A549 (cell line): ENCODE results near the gene UCP2. TPM values are rescaled to one million over a fixed set of nuclear protein-coding genes. Genes with fewer than 3 reads are reported as not detected.
A peak's percentile ranks its signal among the peaks of the same experiment; 100 is the strongest.

Experiments used
- ATAC-seq, 2 experiments: fragments of 200-7000 bp in 1 of 2; fragments of >200 bp in 1 of 2; cut with Nextera tagmentation in 1 of 2; cut with Tn5 transposase in 1 of 2; 3 replicates each; pipeline versions ENCODE4 v1.8.0 to v1.9.1; 2018 to 2020; ENCODE audit warnings: mild to moderate bottlenecking in 1 of 2, moderate library complexity in 1 of 2
- CTCF ChIA-PET: fragments of 300-600 bp; sonication (Branson Sonifier 250); formaldehyde crosslinking; extraction: SDS; loops from one replicate; lab custom pipeline; 2021; ENCODE audit warnings: antibody characterized with exemption, inconsistent platforms; lab: Yijun Ruan, JAX
- POLR2A ChIA-PET: fragments of 350-600 bp; formaldehyde crosslinking; extraction: SDS; loops from one replicate; lab custom pipeline; 2021; ENCODE audit warnings: antibody characterized with exemption, inconsistent platforms; lab: Yijun Ruan, JAX
- DNase-seq, 2 experiments: peaks; one replicate each; pipeline versions ENCODE4 v3.0.0 to v3.0.0-alpha.2; 2011 to 2016; ENCODE audit warnings: low read depth in 1 of 2, low spot score in 1 of 2
- FAIRE-seq: peaks from 2 replicates; lab custom pipeline; 2011; peaks lifted over from hg19 to GRCh38; lab: Jason Lieb, UNC
- H3K27ac ChIP-seq, 2 experiments: fragments of >200 bp; sonication (Bioruptor Twin); formaldehyde crosslinking; 3 replicates each; pipeline ENCODE4 v1.5.1; 2016 to 2017
- H3K4me1 ChIP-seq: fragments of >200 bp; sonication (Bioruptor Twin); formaldehyde crosslinking; 3 replicates; pipeline ENCODE4 v1.6.1; 2016
- H3K4me2 ChIP-seq: fragments of >200 bp; sonication (Bioruptor Twin); formaldehyde crosslinking; 3 replicates; pipeline ENCODE4 v1.6.1; 2016
- H3K4me3 ChIP-seq: fragments of >200 bp; sonication (Bioruptor Twin); formaldehyde crosslinking; 3 replicates; pipeline ENCODE4 v1.5.1; 2016
- H3K9me3 ChIP-seq: fragments of >200 bp; sonication (Bioruptor Twin); formaldehyde crosslinking; 3 replicates; pipeline ENCODE4 v1.6.1; 2016
- BCL3 ChIP-seq: fragments of >200 bp; sonication (Bioruptor Twin); formaldehyde crosslinking; IDR thresholded peaks from 3 replicates; pipeline ENCODE4 v1.6.1; 2016
- CHD2 ChIP-seq: fragments of 150-350 bp; IDR thresholded peaks from 2 replicates; pipeline ENCODE4 v1.6.1; 2014; ENCODE audit warnings: low read length; ENCODE audit not compliant: partially characterized antibody
- EHMT2 ChIP-seq: fragments of 200-600 bp; sonication (generic); IDR thresholded peaks from 2 replicates; pipeline ENCODE4 v1.6.1; 2016; ENCODE audit warnings: antibody characterized with exemption, low read depth, mild to moderate bottlenecking, moderate library complexity
- EP300 ChIP-seq, 2 experiments: fragments of >200 bp; sonication (Bioruptor Twin); formaldehyde crosslinking; IDR thresholded peaks; 2 replicates in 1 of 2; 3 replicates in 1 of 2; pipeline ENCODE4 v1.6.1; 2016 to 2017
- ESRRA ChIP-seq: fragments of 150-350 bp; IDR thresholded peaks from 2 replicates; pipeline ENCODE4 v1.6.1; 2014; ENCODE audit warnings: mild to moderate bottlenecking, low read length, borderline replicate concordance
- FOSL2 ChIP-seq, 2 experiments: fragments of 450-650 bp in 1 of 2; fragments of >200 bp in 1 of 2; sonication (Bioruptor Twin) in 1 of 2; formaldehyde crosslinking; IDR thresholded peaks; 2 replicates each; pipeline versions ENCODE4 v1.5.0 to v1.6.1; 2016 to 2020; ENCODE audit warnings: mild to moderate bottlenecking in 1 of 2, moderate library complexity in 1 of 2
- HES2 ChIP-seq: fragments of >200 bp; sonication (Bioruptor Twin); formaldehyde crosslinking; IDR thresholded peaks from 2 replicates; pipeline ENCODE4 v1.6.1; 2016
- HMGXB4 ChIP-seq: fragments of 250-450 bp; sonication (Bioruptor Pico); IDR thresholded peaks from 2 replicates; pipeline ENCODE4 v1.5.0; 2021; ENCODE audit warnings: mild to moderate bottlenecking, moderate library complexity, borderline replicate concordance
- HOXB13 ChIP-seq: fragments of 250-450 bp; sonication (Bioruptor Pico); IDR thresholded peaks from 2 replicates; pipeline ENCODE4 v1.5.0; 2020; ENCODE audit warnings: low read depth, mild to moderate bottlenecking, moderate library complexity
- JUNB ChIP-seq: fragments of >200 bp; sonication (Bioruptor Twin); formaldehyde crosslinking; IDR thresholded peaks from 2 replicates; pipeline ENCODE4 v1.6.1; 2016
- KDM5A ChIP-seq: fragments of 200-600 bp; sonication (generic); IDR thresholded peaks from 2 replicates; pipeline ENCODE4 v1.6.1; 2016; ENCODE audit warnings: antibody characterized with exemption, mild to moderate bottlenecking
- MAFK ChIP-seq: fragments of 450-650 bp; IDR thresholded peaks from 2 replicates; pipeline ENCODE4 v1.6.1; 2014; ENCODE audit not compliant: partially characterized antibody
- MYC ChIP-seq: IDR thresholded peaks from 2 replicates; pipeline ENCODE4 v1.6.1; 2012; ENCODE audit warnings: mild to moderate bottlenecking, inconsistent platforms, low read length, improper control_type of control experiment, borderline replicate concordance
- PHF8 ChIP-seq: fragments of 200-600 bp; sonication (generic); IDR thresholded peaks from 2 replicates; pipeline ENCODE4 v1.6.1; 2016; ENCODE audit warnings: low read depth, mild to moderate bottlenecking, antibody characterized with exemption, moderate library complexity, borderline replicate concordance
- RCOR1 ChIP-seq: fragments of 150-350 bp; IDR thresholded peaks from 2 replicates; pipeline ENCODE4 v1.6.1; 2014; ENCODE audit warnings: antibody characterized with exemption, low read length, low read depth
- RNF2 ChIP-seq: fragments of 200-600 bp; sonication (generic); IDR thresholded peaks from 2 replicates; pipeline ENCODE4 v1.6.1; 2016; ENCODE audit warnings: low read depth, mild to moderate bottlenecking, antibody characterized with exemption, moderate library complexity, borderline replicate concordance
- SMC3 ChIP-seq: fragments of >200 bp; sonication (Bioruptor Twin); formaldehyde crosslinking; IDR thresholded peaks from 3 replicates; pipeline ENCODE4 v1.6.1; 2018; ENCODE audit warnings: inconsistent platforms
- SREBF2 ChIP-seq: fragments of 450-650 bp; IDR thresholded peaks from 2 replicates; pipeline ENCODE4 v1.6.1; 2014; ENCODE audit warnings: mild to moderate bottlenecking, moderate library complexity
- ZC3H11A ChIP-seq: fragments of 450-650 bp; IDR thresholded peaks from 2 replicates; pipeline ENCODE4 v1.6.1; 2014; ENCODE audit warnings: antibody characterized with exemption, mild to moderate bottlenecking
- ZNF302 ChIP-seq: fragments of 250-450 bp; sonication (Bioruptor Pico); IDR thresholded peaks from 2 replicates; pipeline ENCODE4 v1.9.0; 2021; ENCODE audit warnings: inconsistent platforms, mild to moderate bottlenecking, moderate library complexity
- whole genome bisulfite sequencing: methylation state at CpG from one replicate; pipeline ENCODE4 v1.1.6; 2017; ENCODE audit errors: missing lambda C conversion rate; 5-methylcytosine and 5-hydroxymethylcytosine counted together
- polyA plus RNA-seq, 4 experiments: library from polyadenylated mRNA; depleted of rRNA in 3 of 4; stranded (reverse); fragments of >200 nt; fragmentation: RNase III in 1 of 4; extraction: RNeasy Plus Mini Kit Qiagen cat#74134 plus additional on column Dnase treatment in 1 of 4; gene quantifications; 2 replicates in 3 of 4; 3 replicates in 1 of 4; pipeline ENCODE4 v1.2.3, GENCODE V29; 2011 to 2017

The UCP2 gene
- polyA plus RNA-seq, 2 of the 4 experiments (the other 2 are of a cell fraction): 51.6 to 131 TPM

- ChIA-PET CTCF (interaction anchor here (0.6 to 1.6 kb wide), 5 partner anchors 12 to 613 kb away, joined by 3 to 4 read pairs (median 3); no protein-coding TSS in a partner anchor), POLR2A (no interaction called here)
- no peak for FAIRE-seq
- Histone ChIP-seq H3K27ac (peak overlapping the region in 1 of 2 experiments; percentile 70; a peak in 2 of 6 replicates), H3K9me3 (no peaks in the 10 kb centered on the region; the same call in 2 of the 3 replicates), H3K4me1 (peaks cover 18% of the 10 kb centered on the region), H3K4me2 (no peak overlapping the region), H3K4me3 (no peak overlapping the region)
- ATAC-seq: peak in 1 of 2 experiments; percentile 35; a peak in 1 of 6 replicates
- DNase-seq: no peak
- TF ChIP-seq HMGXB4 (CRISPR knock-in tag): no peak
- TF ChIP-seq BCL3: no peak
- no peak for TF ChIP-seq JUNB
- no peak for TF ChIP-seq PHF8
- TF ChIP-seq ZNF302 (CRISPR knock-in tag): no peak
- TF ChIP-seq FOSL2 (IDR thresholded peaks at IDR 0.05): no peak
- no peak for TF ChIP-seq FOSL2 (CRISPR knock-in tag; IDR thresholded peaks at IDR 0.05)
- TF ChIP-seq MAFK: no peak
- no peak for TF ChIP-seq SMC3
- TF ChIP-seq ZC3H11A: no peak
- no peak for TF ChIP-seq EP300 (IDR thresholded peaks at IDR 0.05)
- TF ChIP-seq ESRRA: no peak
- TF ChIP-seq HES2: no peak
- TF ChIP-seq KDM5A: no peak
- no peak for TF ChIP-seq MYC
- TF ChIP-seq RNF2: no peak
- TF ChIP-seq HOXB13 (CRISPR knock-in tag): no peak
- 91% methylated on average over 24 of the region's 25 CpGs for WGBS
Observed at GRCh38 chr11:73957654-73958361, 24.8 kb downstream of the UCP2 start.

GRCh38 chr11:73956876-73957653 lies 25.6 kb downstream of the UCP2 start:
- TF ChIP-seq CHD2 (no peak), EHMT2 (no peak), MYC (no peak), RNF2 (no peak), ZNF302 (CRISPR knock-in tag) (no peak), MAFK (no peak), RCOR1 (no peak), BCL3 (no peak), SREBF2 (no peak)
- CTCF ChIA-PET: interaction anchor here (0.6 to 1.6 kb wide), 6 partner anchors 10 to 614 kb away, joined by 3 to 4 read pairs (median 3); no protein-coding TSS in a partner anchor
- Histone ChIP-seq H3K27ac (peak overlapping the region; percentile 32 to 70; a peak in 4 of 6 replicates), H3K4me2 (peak overlapping the region; percentile 62; the same call in 2 of the 3 replicates), H3K9me3 (no peaks in the 10 kb centered on the region; the same call in 2 of the 3 replicates), H3K4me1 (peaks cover 19% of the 10 kb centered on the region), H3K4me3 (no peak overlapping the region)
- ATAC-seq (no peak; a peak in 1 of 6 replicates), FAIRE-seq (no peak), DNase-seq (no peak)
- WGBS: 84% methylated on average over 29 of the region's 29 CpGs
- POLR2A ChIA-PET: interaction anchor here (1.1 kb wide), 1 partner anchor 169 kb away, joined by 4 read pairs; no protein-coding TSS in a partner anchor
